Activated CD4-positive, alpha-beta memory T cell treated with anti-CD3 and anti-CD28 coated beads for 36 hours (primary cell): ENCODE measurements around the gene TTC12. TPM values are rescaled to one million over a fixed set of nuclear protein-coding genes. Genes with fewer than 3 reads are reported as not detected.

Experiments used
- CTCF ChIA-PET: fragments of 350-600 bp; sonication (Branson Sonifier 250); formaldehyde crosslinking; loops from one replicate; lab custom pipeline; 2021; ENCODE audit warnings: antibody characterized with exemption, inconsistent platforms; lab: Charles Lee
- POLR2A ChIA-PET: fragments of 350-600 bp; sonication (Branson Sonifier 250); formaldehyde crosslinking; loops from one replicate; lab custom pipeline; 2021; ENCODE audit warnings: antibody characterized with exemption; lab: Charles Lee
- DNase-seq: peaks from one replicate; pipeline ENCODE4 v3.0.0-alpha.2; 2020
- H3K27ac Mint-ChIP-seq: one replicate; pipeline ENCODE4 v1.8.0; 2021; ENCODE audit warnings: mixed read lengths
- H3K27me3 Mint-ChIP-seq: one replicate; pipeline ENCODE4 v1.8.0; 2021; ENCODE audit warnings: mixed read lengths
- H3K36me3 Mint-ChIP-seq: one replicate; pipeline ENCODE4 v1.8.0; 2021; ENCODE audit warnings: mixed read lengths
- H3K4me1 Mint-ChIP-seq: one replicate; pipeline ENCODE4 v1.8.0; 2021; ENCODE audit warnings: low read depth, mixed read lengths
- H3K4me3 Mint-ChIP-seq: one replicate; pipeline ENCODE4 v1.8.0; 2021; ENCODE audit warnings: mild to moderate bottlenecking, mixed read lengths
- H3K9me3 Mint-ChIP-seq: one replicate; pipeline ENCODE4 v1.8.0; 2021; ENCODE audit warnings: mixed read lengths
- intact Hi-C: fragments of 100-400 bp; cut with micrococcal nuclease; formaldehyde crosslinking; loops from one replicate; pipeline ENCODE4 v1.15.1; 2023
- total RNA-seq, 2 experiments: library from RNA; stranded (reverse); gene quantifications; one replicate each; pipeline ENCODE4 v1.2.3, GENCODE V29; 2021

The TTC12 gene
- total RNA-seq, 2 experiments from 2014 or later, result 7.4 to 8.9 TPM

GRCh38 chr11:113382121-113382520 is 67.7 kb downstream of the TTC12 start:
- H3K4me1 Mint-ChIP-seq, result no peaks in the 10 kb centered on the region
- CTCF ChIA-PET, result no interaction called here
- no peak for DNase-seq
- POLR2A ChIA-PET, result no interaction called here
- intact Hi-C loops, result no loop called here
- H3K27ac Mint-ChIP-seq, result no peak overlapping the region
- H3K36me3 Mint-ChIP-seq, result peaks cover 13% of the 10 kb centered on the region
- peaks cover 2% of the 10 kb centered on the region for H3K27me3 Mint-ChIP-seq
- no peak overlapping the region for H3K4me3 Mint-ChIP-seq
- no peaks in the 10 kb centered on the region for H3K9me3 Mint-ChIP-seq

GRCh38 chr11:113384551-113384950 is 70.2 kb downstream of the TTC12 start:
- ChIA-PET CTCF (no interaction called here), POLR2A (no interaction called here)
- Mint-ChIP-seq H3K9me3 (no peaks in the 10 kb centered on the region), H3K4me1 (no peaks in the 10 kb centered on the region), H3K36me3 (peaks cover 11% of the 10 kb centered on the region), H3K27me3 (peaks cover 3% of the 10 kb centered on the region), H3K4me3 (no peak overlapping the region), H3K27ac (no peak overlapping the region)
- no peak for DNase-seq
- intact Hi-C loops, result no loop called here

- H3K4me3 Mint-ChIP-seq, result no peak overlapping the region
- H3K36me3 Mint-ChIP-seq, result peaks cover 4% of the 10 kb centered on the region
- ChIA-PET POLR2A (no interaction called here), CTCF (no interaction called here)
- peaks cover 3% of the 10 kb centered on the region for H3K27me3 Mint-ChIP-seq
- intact Hi-C loops, result no loop called here
- DNase-seq, result no peak
- no peak overlapping the region for H3K27ac Mint-ChIP-seq
- no peaks in the 10 kb centered on the region for H3K9me3 Mint-ChIP-seq
- no peaks in the 10 kb centered on the region for H3K4me1 Mint-ChIP-seq
These were observed 71.4 kb downstream of the TTC12 start for GRCh38 chr11:113385749-113386148.

GRCh38 chr11:113386866-113387265 is 72.5 kb downstream of the TTC12 start:
- Mint-ChIP-seq H3K4me1 (no peaks in the 10 kb centered on the region), H3K36me3 (peaks cover 2% of the 10 kb centered on the region), H3K4me3 (no peak overlapping the region), H3K9me3 (no peaks in the 10 kb centered on the region), H3K27me3 (peaks cover 3% of the 10 kb centered on the region), H3K27ac (no peak overlapping the region)
- intact Hi-C loops, result no loop called here
- POLR2A ChIA-PET, result no interaction called here
- no peak for DNase-seq
- CTCF ChIA-PET, result no interaction called here

- DNase-seq, result no peak
- CTCF ChIA-PET, result no interaction called here
- Mint-ChIP-seq H3K27me3 (peaks cover 3% of the 10 kb centered on the region), H3K4me1 (no peaks in the 10 kb centered on the region), H3K36me3 (peaks cover 2% of the 10 kb centered on the region), H3K27ac (no peak within 1 kb of the TSS), H3K4me3 (no peak within 1 kb of the TSS), H3K9me3 (no peaks in the 10 kb centered on the region)
- intact Hi-C loops, result no loop called here
- POLR2A ChIA-PET, result no interaction called here
These were observed 73.3 kb downstream of the TTC12 start, which contains the start of gene ANKK1 for GRCh38 chr11:113387605-113388211. Gene ANKK1 (plus strand): TSS chr11:113387779. CDS start chr11:113387885, 106 bp downstream.

GRCh38 chr11:113389272-113389671 is 74.9 kb downstream of the TTC12 start:
- no peaks in the 10 kb centered on the region for H3K4me1 Mint-ChIP-seq
- no peaks in the 10 kb centered on the region for H3K9me3 Mint-ChIP-seq
- peaks cover 2% of the 10 kb centered on the region for H3K36me3 Mint-ChIP-seq
- ChIA-PET CTCF (no interaction called here), POLR2A (no interaction called here)
- H3K27me3 Mint-ChIP-seq, result peaks cover 3% of the 10 kb centered on the region
- no peak for DNase-seq
- intact Hi-C loops, result no loop called here
- H3K27ac Mint-ChIP-seq, result no peak overlapping the region
- H3K4me3 Mint-ChIP-seq, result no peak overlapping the region

- H3K4me3 Mint-ChIP-seq, result no peak overlapping the region
- CTCF ChIA-PET, result no interaction called here
- POLR2A ChIA-PET, result no interaction called here
- no peak for DNase-seq
- H3K36me3 Mint-ChIP-seq, result no peaks in the 10 kb centered on the region
- no peak overlapping the region for H3K27ac Mint-ChIP-seq
- intact Hi-C loops, result no loop called here
- H3K4me1 Mint-ChIP-seq, result no peaks in the 10 kb centered on the region
- no peaks in the 10 kb centered on the region for H3K27me3 Mint-ChIP-seq
- H3K9me3 Mint-ChIP-seq, result no peaks in the 10 kb centered on the region
These were observed 78.0 kb downstream of the TTC12 start for GRCh38 chr11:113392236-113392921.

GRCh38 chr11:113393501-113393985 is 79.2 kb downstream of the TTC12 start:
- no peaks in the 10 kb centered on the region for H3K36me3 Mint-ChIP-seq
- no peaks in the 10 kb centered on the region for H3K4me1 Mint-ChIP-seq
- H3K4me3 Mint-ChIP-seq, result no peak overlapping the region
- intact Hi-C loops, result no loop called here
- no peak overlapping the region for H3K27ac Mint-ChIP-seq
- H3K9me3 Mint-ChIP-seq, result no peaks in the 10 kb centered on the region
- CTCF ChIA-PET, result no interaction called here
- POLR2A ChIA-PET, result no interaction called here
- H3K27me3 Mint-ChIP-seq, result no peaks in the 10 kb centered on the region
- DNase-seq, result no peak

GRCh38 chr11:113394919-113395318 is 80.5 kb downstream of the TTC12 start:
- Mint-ChIP-seq H3K4me3 (no peak overlapping the region), H3K4me1 (no peaks in the 10 kb centered on the region), H3K27me3 (no peaks in the 10 kb centered on the region), H3K36me3 (no peaks in the 10 kb centered on the region), H3K9me3 (no peaks in the 10 kb centered on the region), H3K27ac (no peak overlapping the region)
- no peak for DNase-seq
- intact Hi-C loops, result no loop called here
- ChIA-PET POLR2A (no interaction called here), CTCF (no interaction called here)

GRCh38 chr11:113395782-113396336 is 81.5 kb downstream of the TTC12 start:
- H3K36me3 Mint-ChIP-seq, result no peaks in the 10 kb centered on the region
- no peaks in the 10 kb centered on the region for H3K9me3 Mint-ChIP-seq
- no peak for DNase-seq
- H3K4me3 Mint-ChIP-seq, result no peak overlapping the region
- CTCF ChIA-PET, result no interaction called here
- intact Hi-C loops, result no loop called here
- POLR2A ChIA-PET, result no interaction called here
- H3K4me1 Mint-ChIP-seq, result no peaks in the 10 kb centered on the region
- no peak overlapping the region for H3K27ac Mint-ChIP-seq
- H3K27me3 Mint-ChIP-seq, result no peaks in the 10 kb centered on the region

- Mint-ChIP-seq H3K27ac (no peak overlapping the region), H3K36me3 (no peaks in the 10 kb centered on the region), H3K4me3 (no peak overlapping the region), H3K4me1 (no peaks in the 10 kb centered on the region), H3K9me3 (no peaks in the 10 kb centered on the region), H3K27me3 (no peaks in the 10 kb centered on the region)
- ChIA-PET CTCF (no interaction called here), POLR2A (no interaction called here)
- intact Hi-C loops, result no loop called here
- DNase-seq, result no peak
These were observed 82.3 kb downstream of the TTC12 start for GRCh38 chr11:113396690-113397089.

GRCh38 chr11:113397212-113397611 is 82.8 kb downstream of the TTC12 start:
- Mint-ChIP-seq H3K4me1 (no peaks in the 10 kb centered on the region), H3K36me3 (no peaks in the 10 kb centered on the region), H3K4me3 (no peak overlapping the region), H3K27me3 (no peaks in the 10 kb centered on the region), H3K27ac (no peak overlapping the region), H3K9me3 (no peaks in the 10 kb centered on the region)
- no peak for DNase-seq
- intact Hi-C loops, result no loop called here
- CTCF ChIA-PET, result no interaction called here
- POLR2A ChIA-PET, result no interaction called here

- H3K9me3 Mint-ChIP-seq, result no peaks in the 10 kb centered on the region
- no peaks in the 10 kb centered on the region for H3K4me1 Mint-ChIP-seq
- no peaks in the 10 kb centered on the region for H3K36me3 Mint-ChIP-seq
- H3K27me3 Mint-ChIP-seq, result no peaks in the 10 kb centered on the region
- no peak for DNase-seq
- ChIA-PET CTCF (no interaction called here), POLR2A (no interaction called here)
- no peak overlapping the region for H3K27ac Mint-ChIP-seq
- intact Hi-C loops, result no loop called here
- H3K4me3 Mint-ChIP-seq, result no peak overlapping the region
These were observed 83.4 kb downstream of the TTC12 start for GRCh38 chr11:113397821-113398220.
